ENCODE results near the gene CDH5.

GRCh38 chr16:66418165-66418962, 51.9 kb downstream of the CDH5 start:
- TF ChIP-seq CTCF (conservative IDR thresholded peaks at IDR 0.05; ENCODE audit: low read length) (no peak), EZH2phosphoT487 (IDR thresholded peaks at IDR 0.05; ENCODE audit: borderline replicate concordance, low read depth, low read length) (no peak)
